GM21367 (cell line): ENCODE results near the gene CDKL2.
A peak's percentile ranks its signal among the peaks of the same experiment; 100 is the strongest.
"Not testable (repeated sequence)": the region's sequence is repeated elsewhere in the genome, so short reads cannot be mapped to it uniquely, and the experiment has no call there.

Experiments used
- ATAC-seq: cut with Tn5 transposase; IDR thresholded peaks from one replicate; pipeline ENCODE4 v1.9.1; 2021; ENCODE audit not compliant: unreplicated experiment

The CDKL2 gene

DNA sequence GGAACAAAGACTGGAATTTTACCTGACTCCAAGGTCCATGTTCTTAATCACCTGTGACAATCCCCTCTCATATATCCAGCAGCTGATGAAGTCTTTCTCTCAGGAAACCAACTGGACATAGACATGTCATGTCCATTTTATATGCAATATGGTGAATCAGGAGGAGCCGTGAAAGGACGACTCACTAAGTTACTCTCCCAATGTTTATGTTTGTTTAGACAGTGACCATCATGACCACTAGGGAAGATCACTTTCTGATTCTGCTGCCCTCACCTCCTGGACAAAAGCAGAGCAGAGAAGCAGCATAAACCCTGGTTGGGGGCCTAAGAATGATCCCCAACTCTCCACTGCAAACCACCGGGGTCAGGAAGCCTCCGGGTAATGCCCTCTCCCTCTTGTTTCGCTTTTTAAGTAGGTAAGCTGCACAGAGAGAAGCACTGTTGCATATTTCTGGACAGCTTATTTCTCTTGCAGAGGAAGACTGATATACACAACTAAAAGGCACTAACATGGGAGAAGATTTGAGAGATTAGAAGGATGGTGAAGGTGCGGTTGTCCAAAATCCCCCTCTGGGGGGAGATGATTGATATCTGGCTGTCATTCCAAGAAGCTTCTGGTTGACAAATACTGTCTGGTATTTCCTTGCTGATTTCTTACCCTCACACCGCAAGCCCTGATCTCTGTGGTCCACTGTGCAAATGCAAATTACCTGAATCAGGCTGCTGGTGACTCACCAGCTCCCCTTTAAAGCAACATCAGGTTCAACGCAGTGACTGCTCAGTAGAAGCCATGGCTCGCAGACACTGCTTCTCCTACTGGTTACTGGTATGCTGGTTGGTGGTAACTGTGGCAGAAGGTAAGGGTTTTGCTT is 74.8 kb downstream of the CDKL2 start, which contains the start of gene ODAPH:
TSS of gene ODAPH (plus strand) at position 773 of the 871 bp plus-strand sequence. CDS start at position 790, 17 bp downstream.
- ATAC-seq, result peak; percentile 97

GRCh38 chr4:75552452-75552851 is 77.9 kb downstream of the CDKL2 start:
- ATAC-seq, result no peak

GRCh38 chr4:75549019-75549418 is 81.3 kb downstream of the CDKL2 start:
- no peak for ATAC-seq

GRCh38 chr4:75547647-75548387 is 82.5 kb downstream of the CDKL2 start:
- ATAC-seq, result no peak

DNA sequence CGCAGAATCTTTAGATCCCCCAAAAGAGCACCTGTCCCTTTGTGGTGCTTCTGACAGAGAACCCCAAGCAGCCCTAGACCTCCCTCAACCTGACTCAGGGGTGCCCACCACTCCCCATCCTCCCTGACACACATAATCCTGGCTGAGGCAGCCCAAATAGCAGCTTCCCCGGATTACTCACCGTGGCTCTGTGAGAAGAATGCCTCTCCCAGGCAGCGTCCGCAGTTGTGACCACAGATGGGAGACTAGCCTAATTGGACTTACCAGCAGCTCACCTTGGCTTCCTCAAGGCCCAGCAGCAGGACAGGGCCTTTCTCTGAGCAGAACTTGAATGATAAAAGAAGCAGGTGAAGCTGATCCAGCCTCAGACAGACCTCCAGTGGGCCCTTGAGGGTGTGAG is 84.8 kb downstream of the CDKL2 start:
- no peak for ATAC-seq

GRCh38 chr4:75544870-75545269 is 85.5 kb downstream of the CDKL2 start:
- no peak for ATAC-seq

- not testable (repeated sequence) for ATAC-seq
Observed at GRCh38 chr4:75544220-75544619, 86.1 kb downstream of the CDKL2 start.

- ATAC-seq, result no peak
Observed at GRCh38 chr4:75542824-75543223, 87.5 kb downstream of the CDKL2 start.

DNA sequence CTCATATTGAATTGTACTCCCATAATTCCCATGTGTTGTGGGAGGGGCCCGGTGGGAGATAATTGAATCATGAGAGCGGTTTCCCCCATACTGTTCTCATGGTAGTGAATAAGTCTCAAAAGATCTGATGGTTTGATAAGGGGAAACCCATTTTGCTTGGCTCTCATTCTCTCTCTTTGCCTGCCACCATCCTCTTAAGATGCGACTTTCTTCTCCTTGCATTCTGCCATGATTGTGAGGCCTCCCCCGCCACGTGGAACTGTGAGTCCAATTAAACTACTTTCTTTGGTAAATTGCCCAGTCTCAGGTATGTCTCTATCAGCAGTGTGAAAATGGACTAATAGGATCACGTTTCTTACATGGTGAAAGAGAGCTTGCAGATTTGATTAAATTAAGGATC is 93.0 kb downstream of the CDKL2 start:
- ATAC-seq, result not testable (repeated sequence)

- ATAC-seq, result not testable (repeated sequence)
Observed at GRCh38 chr4:75533926-75534325, 96.4 kb downstream of the CDKL2 start.

DNA sequence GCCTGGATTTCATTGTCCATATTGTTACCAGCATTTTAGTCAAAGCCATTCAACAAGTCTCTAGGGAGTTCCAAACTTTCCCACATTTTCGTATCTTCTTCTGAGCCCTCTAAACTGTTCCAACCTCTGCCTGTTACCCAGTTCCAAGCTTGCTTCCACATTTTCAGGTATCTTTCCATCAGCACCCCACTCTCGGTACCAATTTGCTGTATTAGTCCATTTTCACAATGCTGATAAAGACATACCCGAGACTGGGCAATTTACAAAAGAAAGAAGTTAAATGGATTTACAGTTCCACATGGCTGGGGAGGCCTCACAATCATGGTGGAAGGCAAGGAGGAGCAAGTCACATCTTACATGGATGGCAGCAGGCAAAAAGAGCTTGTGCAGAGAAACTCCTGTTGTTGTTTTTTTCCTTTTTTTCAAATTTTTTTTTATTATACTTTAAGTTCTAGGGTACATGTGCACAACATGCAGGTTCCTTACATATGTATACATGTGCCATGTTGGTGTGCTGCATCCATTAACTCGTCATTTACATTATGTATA is 96.9 kb downstream of the CDKL2 start:
- not testable (repeated sequence) for ATAC-seq

DNA sequence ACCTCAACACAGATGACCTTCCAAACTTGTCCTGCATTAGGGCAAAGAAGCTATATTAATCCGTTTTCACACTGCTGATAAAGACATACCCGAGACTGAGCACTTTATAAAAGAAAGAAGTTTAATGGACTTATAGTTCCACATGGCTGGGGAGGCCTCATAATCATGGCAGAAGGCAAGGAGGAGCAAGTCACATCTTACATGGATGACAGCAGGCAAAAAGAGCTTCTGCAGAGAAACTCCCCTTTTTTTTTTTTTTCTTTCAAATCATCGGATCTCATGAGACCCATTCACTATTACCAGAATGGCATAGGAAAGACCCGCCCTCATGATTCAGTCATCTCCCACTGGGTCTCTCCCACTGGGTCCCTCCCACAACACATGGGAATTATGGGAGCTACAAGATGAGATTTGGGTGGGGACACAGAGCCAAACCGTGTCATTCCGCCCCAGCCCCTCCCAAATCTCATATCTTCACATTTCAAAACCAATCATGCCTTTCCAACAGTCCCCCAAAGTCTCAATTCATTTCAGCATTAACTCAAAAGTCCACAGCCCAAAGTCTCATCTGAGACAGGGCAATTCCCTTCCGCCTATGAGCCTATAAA is 98.7 kb downstream of the CDKL2 start:
- not testable (repeated sequence) for ATAC-seq

DNA sequence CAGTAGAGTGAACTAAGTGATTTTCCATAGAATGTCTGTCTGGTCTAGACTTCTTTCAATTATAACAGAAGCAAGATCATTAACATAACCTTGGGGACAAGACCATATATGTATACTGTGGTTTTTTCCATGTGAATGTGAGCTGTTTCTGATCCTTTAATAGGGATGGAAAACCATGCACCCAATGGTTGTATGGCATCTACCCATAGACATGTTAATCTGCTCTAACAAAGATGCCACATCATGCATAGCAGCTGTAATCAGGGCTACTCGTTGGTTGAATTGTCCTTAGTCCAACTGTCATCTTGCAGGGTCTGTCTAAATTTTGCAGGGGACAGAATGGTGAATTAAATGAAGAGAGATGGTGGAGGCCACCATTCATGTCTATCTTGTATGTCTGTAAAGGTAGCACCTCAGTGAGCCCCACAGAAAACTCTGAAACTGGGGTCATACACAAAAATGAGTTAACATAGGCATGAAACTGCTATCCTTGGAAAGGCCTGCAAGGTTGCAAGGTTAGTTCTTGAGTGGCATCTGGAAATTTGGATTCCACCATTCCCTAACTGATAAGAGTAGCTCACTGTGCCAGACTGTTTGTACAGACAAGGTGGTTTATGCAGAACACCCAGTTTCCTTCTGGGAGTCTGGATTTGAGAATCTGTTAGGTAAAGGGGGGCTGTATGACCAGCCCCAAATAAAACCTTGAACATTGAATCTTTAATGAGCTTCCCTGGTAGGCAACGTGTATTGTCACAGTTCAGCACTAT is 99.6 kb downstream of the CDKL2 start:
- ATAC-seq, result no peak
